IMR-90 (cell line): Measurements from ENCODE around the gene MAPRE3.

Experiments
- CEBPB ChIP-seq: IDR thresholded peaks from 2 replicates; pipeline ENCODE4 v1.6.1; 2012; ENCODE audit warnings: low read depth, low read length, improper control_type of control experiment
- CHD1 ChIP-seq: IDR thresholded peaks from 2 replicates; pipeline ENCODE4 v1.6.1; 2012; ENCODE audit warnings: low read depth, low read length, improper control_type of control experiment
- CTCF ChIP-seq: conservative IDR thresholded peaks from 2 replicates; pipeline ENCODE4 v1.5.1; 2012; ENCODE audit warnings: mild to moderate bottlenecking, low read depth, low read length, improper control_type of control experiment
- ELK1 ChIP-seq: fragments of 150-350 bp; IDR thresholded peaks from 2 replicates; pipeline ENCODE4 v1.6.1; 2016; ENCODE audit warnings: low read depth, mild to moderate bottlenecking, low read length, moderate library complexity, borderline replicate concordance
- MAFK ChIP-seq: IDR thresholded peaks from 2 replicates; pipeline ENCODE4 v1.6.1; 2012; ENCODE audit warnings: low read depth, low read length, improper control_type of control experiment
- MXI1 ChIP-seq: IDR thresholded peaks from 2 replicates; pipeline ENCODE4 v1.6.1; 2012; ENCODE audit warnings: low read depth, mild to moderate bottlenecking, low read length, moderate library complexity, borderline replicate concordance
- POLR2A ChIP-seq: IDR thresholded peaks from 2 replicates; pipeline ENCODE4 v1.6.1; 2012; ENCODE audit warnings: mild to moderate bottlenecking, low read depth, low read length
- RAD21 ChIP-seq: IDR thresholded peaks from 2 replicates; pipeline ENCODE4 v1.6.1; 2012; ENCODE audit warnings: low read length, improper control_type of control experiment
- RCOR1 ChIP-seq: IDR thresholded peaks from 2 replicates; pipeline ENCODE4 v1.6.1; 2012; ENCODE audit warnings: mild to moderate bottlenecking, low read length, improper control_type of control experiment; ENCODE audit not compliant: insufficient replicate concordance
- USF2 ChIP-seq: fragments of 150-350 bp; IDR thresholded peaks from 2 replicates; pipeline ENCODE4 v1.6.1; 2017; ENCODE audit warnings: mild to moderate bottlenecking, antibody characterized with exemption, low read length, low read depth

- TF ChIP-seq CTCF (no peak), POLR2A (peak; percentile 92), RCOR1 (no peak), MXI1 (0 out of 2 replicates have a peak, but pooled peaks have one; percentile 57), CHD1 (0 out of 2 replicates have a peak, but pooled peaks have one; percentile 29), CEBPB (no peak), RAD21 (no peak), MAFK (no peak), ELK1 (no peak), USF2 (no peak)
These were observed 101.0 kb downstream of the MAPRE3 start, which contains the start of gene OST4 for GRCh38 chr2:27071277-27071989.
